Stimulated activated memory B cell treated with anti-CD40 and anti-IgM and Interleukin-4, amounts not matched to agents 10 μg/mL and 1 μg/mL and 100 μg/mL, for 72 hours (primary cell): ENCODE data around the gene PARD3.

Experiments
- ATAC-seq: fragments of 150-1000 bp; cut with Tn5 transposase; 2 replicates; pipeline ENCODE4 v1.10.0; 2021
- H3K27ac Mint-ChIP-seq: one replicate; pipeline ENCODE4 v1.8.0; 2022; ENCODE audit warnings: mild to moderate bottlenecking, mixed read lengths
- H3K27me3 Mint-ChIP-seq: one replicate; pipeline ENCODE4 v1.8.0; 2022; ENCODE audit warnings: mixed read lengths
- H3K36me3 Mint-ChIP-seq: one replicate; pipeline ENCODE4 v1.8.0; 2022; ENCODE audit warnings: mixed read lengths
- H3K4me1 Mint-ChIP-seq: one replicate; pipeline ENCODE4 v1.8.0; 2022; ENCODE audit warnings: mixed read lengths
- H3K4me3 Mint-ChIP-seq: one replicate; pipeline ENCODE4 v1.8.0; 2022; ENCODE audit warnings: mild to moderate bottlenecking, moderate library complexity, mixed read lengths
- H3K9me3 Mint-ChIP-seq: one replicate; pipeline ENCODE4 v1.8.0; 2022; ENCODE audit warnings: mixed read lengths

Gene PARD3

GRCh38 chr10:34183016-34183796 is 631.9 kb downstream of the PARD3 start:
- Mint-ChIP-seq H3K27ac (no peak overlapping the region), H3K9me3 (no peaks in the 10 kb centered on the region), H3K4me1 (no peaks in the 10 kb centered on the region), H3K36me3 (no peaks in the 10 kb centered on the region), H3K4me3 (no peak overlapping the region), H3K27me3 (no peaks in the 10 kb centered on the region)
- no peak for ATAC-seq

- no peak overlapping the region for H3K27ac Mint-ChIP-seq
- ATAC-seq, result no peak
- H3K4me1 Mint-ChIP-seq, result no peaks in the 10 kb centered on the region
- H3K9me3 Mint-ChIP-seq, result no peaks in the 10 kb centered on the region
- H3K27me3 Mint-ChIP-seq, result no peaks in the 10 kb centered on the region
- no peak overlapping the region for H3K4me3 Mint-ChIP-seq
- H3K36me3 Mint-ChIP-seq, result no peaks in the 10 kb centered on the region
Measured at GRCh38 chr10:34181553-34182300, 633.4 kb downstream of the PARD3 start.

GRCh38 chr10:34180749-34181148 is 634.3 kb downstream of the PARD3 start:
- no peaks in the 10 kb centered on the region for H3K4me1 Mint-ChIP-seq
- no peaks in the 10 kb centered on the region for H3K9me3 Mint-ChIP-seq
- ATAC-seq, result no peak
- H3K4me3 Mint-ChIP-seq, result no peak overlapping the region
- no peaks in the 10 kb centered on the region for H3K36me3 Mint-ChIP-seq
- H3K27ac Mint-ChIP-seq, result no peak overlapping the region
- no peaks in the 10 kb centered on the region for H3K27me3 Mint-ChIP-seq

- Mint-ChIP-seq H3K9me3 (no peaks in the 10 kb centered on the region), H3K4me3 (no peak overlapping the region), H3K27ac (no peak overlapping the region), H3K4me1 (no peaks in the 10 kb centered on the region), H3K27me3 (no peaks in the 10 kb centered on the region), H3K36me3 (no peaks in the 10 kb centered on the region)
- ATAC-seq, result no peak
Measured at GRCh38 chr10:34179280-34179679, 635.8 kb downstream of the PARD3 start.

GRCh38 chr10:34178756-34179155 is 636.3 kb downstream of the PARD3 start:
- no peak overlapping the region for H3K4me3 Mint-ChIP-seq
- H3K36me3 Mint-ChIP-seq, result no peaks in the 10 kb centered on the region
- H3K9me3 Mint-ChIP-seq, result no peaks in the 10 kb centered on the region
- no peaks in the 10 kb centered on the region for H3K27me3 Mint-ChIP-seq
- H3K27ac Mint-ChIP-seq, result no peak overlapping the region
- H3K4me1 Mint-ChIP-seq, result no peaks in the 10 kb centered on the region
- ATAC-seq, result no peak

- H3K27ac Mint-ChIP-seq, result no peak overlapping the region
- ATAC-seq, result no peak
- no peaks in the 10 kb centered on the region for H3K9me3 Mint-ChIP-seq
- H3K4me1 Mint-ChIP-seq, result no peaks in the 10 kb centered on the region
- H3K4me3 Mint-ChIP-seq, result no peak overlapping the region
- H3K27me3 Mint-ChIP-seq, result no peaks in the 10 kb centered on the region
- H3K36me3 Mint-ChIP-seq, result no peaks in the 10 kb centered on the region
Measured at GRCh38 chr10:34178196-34178595, 636.9 kb downstream of the PARD3 start.

- Mint-ChIP-seq H3K9me3 (no peaks in the 10 kb centered on the region), H3K27ac (no peak overlapping the region), H3K4me1 (no peaks in the 10 kb centered on the region), H3K27me3 (no peaks in the 10 kb centered on the region), H3K36me3 (no peaks in the 10 kb centered on the region), H3K4me3 (no peak overlapping the region)
- no peak for ATAC-seq
Measured at GRCh38 chr10:34177445-34177844, 637.7 kb downstream of the PARD3 start.

GRCh38 chr10:34176351-34176750 is 638.7 kb downstream of the PARD3 start:
- Mint-ChIP-seq H3K4me1 (no peaks in the 10 kb centered on the region), H3K27me3 (no peaks in the 10 kb centered on the region), H3K36me3 (no peaks in the 10 kb centered on the region), H3K4me3 (no peak overlapping the region), H3K9me3 (no peaks in the 10 kb centered on the region), H3K27ac (no peak overlapping the region)
- ATAC-seq, result no peak

- H3K9me3 Mint-ChIP-seq, result peaks cover 3% of the 10 kb centered on the region
Measured at GRCh38 chr10:34175121-34175520, 640.0 kb downstream of the PARD3 start.

GRCh38 chr10:34172936-34173533 is 642.1 kb downstream of the PARD3 start:
- Mint-ChIP-seq H3K36me3 (no peaks in the 10 kb centered on the region), H3K4me1 (no peaks in the 10 kb centered on the region), H3K4me3 (no peak overlapping the region), H3K9me3 (peaks cover 3% of the 10 kb centered on the region), H3K27me3 (no peaks in the 10 kb centered on the region), H3K27ac (no peak overlapping the region)
- ATAC-seq, result no peak

More at GRCh38 chr10:34175121-34175520, 640.0 kb downstream of the PARD3 start:
- Mint-ChIP-seq H3K4me3 (no peak overlapping the region), H3K36me3 (no peaks in the 10 kb centered on the region), H3K4me1 (no peaks in the 10 kb centered on the region), H3K27ac (no peak overlapping the region), H3K27me3 (no peaks in the 10 kb centered on the region)
- ATAC-seq, result no peak

GRCh38 chr10:34171957-34172527 is 643.1 kb downstream of the PARD3 start:
- H3K9me3 Mint-ChIP-seq, result peaks cover 3% of the 10 kb centered on the region
- H3K27me3 Mint-ChIP-seq, result no peaks in the 10 kb centered on the region
- no peaks in the 10 kb centered on the region for H3K36me3 Mint-ChIP-seq
- no peak overlapping the region for H3K4me3 Mint-ChIP-seq
- no peaks in the 10 kb centered on the region for H3K4me1 Mint-ChIP-seq
- H3K27ac Mint-ChIP-seq, result no peak overlapping the region
- ATAC-seq, result no peak

GRCh38 chr10:34169677-34170076 is 645.4 kb downstream of the PARD3 start:
- Mint-ChIP-seq H3K27ac (no peak overlapping the region), H3K27me3 (no peaks in the 10 kb centered on the region)
- ATAC-seq, result no peak

GRCh38 chr10:34169131-34169530 is 646.0 kb downstream of the PARD3 start:
- Mint-ChIP-seq H3K4me3 (no peak overlapping the region), H3K27me3 (no peaks in the 10 kb centered on the region), H3K36me3 (no peaks in the 10 kb centered on the region), H3K27ac (no peak overlapping the region), H3K9me3 (peaks cover 3% of the 10 kb centered on the region), H3K4me1 (no peaks in the 10 kb centered on the region)
- ATAC-seq, result no peak

More at GRCh38 chr10:34169677-34170076, 645.4 kb downstream of the PARD3 start:
- no peaks in the 10 kb centered on the region for H3K4me1 Mint-ChIP-seq
- H3K4me3 Mint-ChIP-seq, result no peak overlapping the region
- H3K9me3 Mint-ChIP-seq, result peaks cover 3% of the 10 kb centered on the region
- no peaks in the 10 kb centered on the region for H3K36me3 Mint-ChIP-seq

GRCh38 chr10:34168439-34168838 is 646.7 kb downstream of the PARD3 start:
- no peak for ATAC-seq
- H3K4me3 Mint-ChIP-seq, result no peak overlapping the region
- no peaks in the 10 kb centered on the region for H3K36me3 Mint-ChIP-seq
- peaks cover 3% of the 10 kb centered on the region for H3K9me3 Mint-ChIP-seq
- no peaks in the 10 kb centered on the region for H3K4me1 Mint-ChIP-seq
- H3K27me3 Mint-ChIP-seq, result no peaks in the 10 kb centered on the region
- H3K27ac Mint-ChIP-seq, result no peak overlapping the region

GRCh38 chr10:34166823-34167222 is 648.3 kb downstream of the PARD3 start:
- H3K27ac Mint-ChIP-seq, result no peak overlapping the region
- no peak overlapping the region for H3K4me3 Mint-ChIP-seq
- peaks cover 3% of the 10 kb centered on the region for H3K9me3 Mint-ChIP-seq
- no peaks in the 10 kb centered on the region for H3K4me1 Mint-ChIP-seq
- no peaks in the 10 kb centered on the region for H3K36me3 Mint-ChIP-seq
- H3K27me3 Mint-ChIP-seq, result no peaks in the 10 kb centered on the region
- no peak for ATAC-seq
